Mucosa of rectum (tissue), 2 donors: ENCODE results near the gene LLGL1.
"Not testable (repeated sequence)": the region's sequence is repeated elsewhere in the genome, so short reads cannot be mapped to it uniquely, and the experiment has no call there.

Experiments
- H3K27ac ChIP-seq, 2 donors: one replicate each; pipeline ENCODE4 v1.7.0; 2013; ENCODE audit warnings: inconsistent platforms in 2 of 2, low read depth in 2 of 2, low read length in 2 of 2
- H3K27me3 ChIP-seq, 2 donors: one replicate each; pipeline ENCODE4 v1.7.0; 2013; ENCODE audit warnings: low read length in 2 of 2; ENCODE audit not compliant: control insufficient read depth in 2 of 2, insufficient read depth in 2 of 2
- H3K36me3 ChIP-seq, 2 donors: one replicate each; pipeline ENCODE4 v1.7.0; 2013; ENCODE audit warnings: low read length in 2 of 2; ENCODE audit not compliant: control insufficient read depth in 2 of 2, insufficient read depth in 2 of 2
- H3K4me1 ChIP-seq, 2 donors: one replicate each; pipeline ENCODE4 v1.7.0; 2013; ENCODE audit warnings: low read length in 2 of 2, mild to moderate bottlenecking in 1 of 2; ENCODE audit not compliant: control insufficient read depth in 2 of 2, insufficient read depth in 2 of 2
- H3K4me3 ChIP-seq, 2 donors: one replicate each; pipeline ENCODE4 v1.7.0; 2013; ENCODE audit warnings: low read length in 2 of 2
- H3K9ac ChIP-seq, 2 donors: one replicate each; pipeline ENCODE4 v1.7.0; 2013; ENCODE audit warnings: low read length in 2 of 2, low read depth in 1 of 2, mild to moderate bottlenecking in 1 of 2
- H3K9me3 ChIP-seq, 2 donors: one replicate each; pipeline ENCODE4 v1.7.0; 2013; ENCODE audit warnings: low read length in 2 of 2; ENCODE audit not compliant: control insufficient read depth in 2 of 2
- donor health status: healthy.
- donor health status: Normal muscosa, but diverticular disease.

The LLGL1 gene

DNA sequence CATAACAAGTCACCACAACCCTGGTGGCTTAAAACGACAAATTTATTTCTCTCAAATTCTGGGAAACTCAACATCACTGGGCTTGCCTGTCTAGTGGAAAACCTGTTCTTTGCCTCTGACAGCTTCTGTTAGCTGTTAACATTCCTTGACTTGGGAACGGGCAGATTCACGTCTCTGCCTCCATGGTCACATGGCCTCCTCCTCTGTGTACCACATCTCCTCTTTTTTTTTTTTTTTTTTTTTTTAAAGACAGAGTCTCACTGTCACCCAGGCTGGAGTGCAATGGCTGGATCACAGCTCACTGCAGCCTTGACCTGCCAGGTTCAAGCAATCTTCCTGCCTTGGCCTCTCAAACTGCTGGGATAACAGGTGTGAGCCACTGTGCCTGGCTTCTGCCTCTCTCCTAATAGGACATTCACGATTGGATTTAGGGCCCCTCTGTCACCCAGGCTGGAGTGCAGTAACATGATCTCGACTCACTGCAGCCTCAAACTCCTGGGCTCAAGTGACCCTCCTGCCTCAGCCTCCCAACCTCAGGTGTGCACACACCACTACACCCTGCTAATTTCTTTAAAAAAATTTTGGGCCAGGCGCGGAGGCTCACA is 11.7 kb upstream of the LLGL1 start:
- Histone ChIP-seq H3K4me1 (peaks cover 2% of the 10 kb centered on the region in 2 donors), H3K9me3 (no peaks in the 10 kb centered on the region), H3K36me3 (peaks cover 12 to 24% of the 10 kb centered on the region in 2 donors), H3K27ac (no peak overlapping the region), H3K9ac (no peak overlapping the region), H3K27me3 (no peaks in the 10 kb centered on the region), H3K4me3 (no peak overlapping the region)

DNA sequence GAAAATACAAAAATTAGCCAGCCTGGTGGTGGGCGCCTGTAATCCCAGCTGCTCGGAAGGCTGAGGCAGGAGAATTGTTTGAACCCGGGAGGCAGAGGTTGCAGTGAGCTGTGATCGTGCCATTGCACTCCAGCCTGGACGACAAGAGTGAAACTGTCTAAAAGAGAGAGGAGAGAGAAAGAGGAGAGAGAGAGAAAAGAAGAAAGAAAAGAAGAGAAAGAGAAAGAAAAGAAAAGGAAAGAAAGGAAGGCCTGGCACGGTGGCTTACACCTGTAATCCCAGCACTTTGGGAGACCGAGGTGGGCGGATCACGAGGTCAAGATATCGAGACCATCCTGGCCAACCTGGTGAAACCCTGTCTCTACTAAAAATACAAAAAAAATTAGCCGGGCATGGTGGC is 8.5 kb upstream of the LLGL1 start:
- not testable (repeated sequence) for H3K36me3 ChIP-seq, H3K27ac ChIP-seq, H3K9me3 ChIP-seq, H3K9ac ChIP-seq, H3K4me1 ChIP-seq, H3K27me3 ChIP-seq, H3K4me3 ChIP-seq

DNA sequence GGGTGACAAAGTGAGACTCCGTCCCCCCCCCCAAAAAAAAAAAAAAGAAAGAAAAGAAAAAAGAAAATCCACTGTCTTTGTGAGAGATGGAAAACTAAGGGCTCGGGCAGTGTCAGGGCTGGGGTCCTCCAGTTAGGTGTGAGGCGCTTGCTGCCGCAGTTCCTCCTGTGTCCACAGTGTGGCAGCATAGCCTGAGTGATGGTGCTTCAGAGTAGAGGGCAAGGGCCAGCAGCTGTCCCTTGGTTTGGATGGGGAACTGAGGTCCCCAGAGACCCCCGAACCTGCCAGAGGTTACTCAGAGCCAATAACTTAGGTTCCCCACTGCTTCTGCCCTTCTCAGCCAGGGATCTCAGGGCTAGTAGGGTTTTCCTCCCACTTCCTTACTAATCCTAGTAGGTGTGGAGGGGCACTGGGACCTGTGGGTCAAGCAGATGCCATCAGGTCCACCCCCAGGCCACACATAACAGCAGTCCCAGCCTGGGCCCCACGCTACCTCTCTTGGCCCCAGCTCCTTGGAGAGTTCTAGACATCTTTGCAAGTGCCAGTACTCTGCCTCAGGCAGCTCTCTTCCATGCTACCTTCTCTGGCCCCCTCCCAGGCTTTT is 7.9 kb upstream of the LLGL1 start:
- H3K27me3 ChIP-seq, result no peaks in the 10 kb centered on the region

DNA sequence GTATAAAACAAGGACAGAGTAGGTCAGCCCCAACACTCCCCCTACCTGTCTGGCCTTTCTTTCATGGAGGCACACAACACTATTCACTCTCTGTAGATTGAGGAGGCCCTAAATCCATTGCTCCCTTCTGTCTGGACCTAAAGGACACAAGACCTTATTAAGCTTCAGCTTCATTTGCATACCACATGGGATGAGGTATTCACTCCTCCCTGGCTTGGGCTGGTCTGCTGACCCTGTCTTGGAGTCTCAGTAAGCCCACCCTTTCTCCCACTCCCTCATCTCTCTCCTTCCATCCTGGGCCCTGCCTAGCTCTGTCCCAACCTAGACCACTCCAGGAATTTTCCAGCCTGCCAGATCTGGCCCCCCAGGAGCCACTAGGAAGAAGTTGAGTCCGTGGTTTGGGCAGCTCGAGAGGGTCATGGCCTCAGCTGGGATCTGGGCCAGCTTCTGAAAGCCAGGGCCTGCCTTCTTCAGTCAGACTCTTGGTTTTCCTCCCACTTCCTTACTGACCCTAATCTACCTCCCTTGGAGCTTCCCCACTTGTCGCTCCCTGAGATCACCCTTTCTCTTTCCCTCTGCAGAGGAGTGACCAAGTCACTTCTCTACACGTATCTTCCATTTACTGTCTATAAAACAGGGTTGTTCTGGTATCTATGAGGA is 6.5 kb upstream of the LLGL1 start:
- Histone ChIP-seq H3K27ac (no peak overlapping the region), H3K4me1 (peaks cover 2 to 4% of the 10 kb centered on the region in 2 donors), H3K27me3 (no peaks in the 10 kb centered on the region), H3K4me3 (no peak overlapping the region), H3K36me3 (no peaks in the 10 kb centered on the region), H3K9me3 (no peaks in the 10 kb centered on the region), H3K9ac (no peak overlapping the region)

More for the DNA sequence above, 7.9 kb upstream of the LLGL1 start:
- no peak overlapping the region for H3K27ac ChIP-seq
- H3K9me3 ChIP-seq, result no peaks in the 10 kb centered on the region
- H3K36me3 ChIP-seq, result peaks cover 0 to 2% of the 10 kb centered on the region in 2 donors
- H3K9ac ChIP-seq, result no peak overlapping the region
- H3K4me3 ChIP-seq, result no peak overlapping the region
- peaks cover 2 to 4% of the 10 kb centered on the region in 2 donors for H3K4me1 ChIP-seq

GRCh38 chr17:18224053-18224386 is 1.4 kb upstream of the LLGL1 start:
- no peaks in the 10 kb centered on the region for H3K27me3 ChIP-seq
- H3K4me1 ChIP-seq, result peaks cover 4 to 8% of the 10 kb centered on the region in 2 donors
- no peak overlapping the region for H3K4me3 ChIP-seq
- no peaks in the 10 kb centered on the region for H3K36me3 ChIP-seq
- no peak overlapping the region for H3K9ac ChIP-seq
- H3K27ac ChIP-seq, result no peak overlapping the region
- no peaks in the 10 kb centered on the region for H3K9me3 ChIP-seq

- Histone ChIP-seq H3K9me3 (no peaks in the 10 kb centered on the region), H3K9ac (peak overlapping the region in 1 of 2 donors; percentile 67), H3K4me3 (peak overlapping the region; percentile 55 to 72), H3K4me1 (peaks cover 4 to 8% of the 10 kb centered on the region in 2 donors), H3K27me3 (no peaks in the 10 kb centered on the region), H3K27ac (peak overlapping the region in 1 of 2 donors; percentile 28), H3K36me3 (no peaks in the 10 kb centered on the region)
Measured at GRCh38 chr17:18224387-18225120, 881 bp upstream of the LLGL1 start.

DNA sequence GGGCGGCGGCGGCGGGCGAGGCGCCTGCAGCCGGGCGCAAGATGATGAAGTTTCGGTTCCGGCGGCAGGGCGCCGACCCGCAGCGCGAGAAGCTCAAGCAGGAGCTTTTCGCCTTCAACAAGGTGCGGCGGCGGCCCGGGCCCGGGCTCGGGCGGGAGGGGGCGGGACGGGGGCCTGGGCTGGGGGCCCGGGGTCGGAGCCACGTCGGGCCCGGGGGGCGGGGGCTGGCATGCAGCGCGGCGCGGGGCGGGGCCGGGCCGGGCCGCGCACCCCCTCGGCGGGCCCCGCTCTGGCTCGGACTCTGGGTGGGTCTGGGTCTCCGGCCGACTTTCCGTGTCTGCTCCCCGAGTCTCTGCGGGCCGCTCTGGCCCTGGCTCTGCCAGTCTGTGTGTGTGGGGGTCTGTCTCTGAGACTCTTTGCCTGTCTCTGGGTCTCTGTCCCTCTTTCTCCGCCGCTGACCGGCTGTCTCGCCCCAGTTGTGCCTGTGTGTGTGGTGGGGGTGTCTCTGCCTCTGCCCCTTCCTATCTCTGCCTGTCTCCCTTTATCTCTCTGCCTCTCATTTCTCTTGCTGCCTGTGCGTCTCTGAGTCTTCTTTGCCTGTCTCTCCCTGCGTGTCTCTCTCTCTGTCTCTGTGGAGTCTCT is 328 bp downstream of the LLGL1 start:
- H3K27ac ChIP-seq, result no peak overlapping the region
- H3K9me3 ChIP-seq, result no peaks in the 10 kb centered on the region
- H3K27me3 ChIP-seq, result no peaks in the 10 kb centered on the region
- no peaks in the 10 kb centered on the region for H3K36me3 ChIP-seq
- H3K4me1 ChIP-seq, result peaks cover 4 to 8% of the 10 kb centered on the region in 2 donors
- peak overlapping the region; percentile 67 to 72 for H3K4me3 ChIP-seq
- peak overlapping the region; percentile 60 to 63 for H3K9ac ChIP-seq

DNA sequence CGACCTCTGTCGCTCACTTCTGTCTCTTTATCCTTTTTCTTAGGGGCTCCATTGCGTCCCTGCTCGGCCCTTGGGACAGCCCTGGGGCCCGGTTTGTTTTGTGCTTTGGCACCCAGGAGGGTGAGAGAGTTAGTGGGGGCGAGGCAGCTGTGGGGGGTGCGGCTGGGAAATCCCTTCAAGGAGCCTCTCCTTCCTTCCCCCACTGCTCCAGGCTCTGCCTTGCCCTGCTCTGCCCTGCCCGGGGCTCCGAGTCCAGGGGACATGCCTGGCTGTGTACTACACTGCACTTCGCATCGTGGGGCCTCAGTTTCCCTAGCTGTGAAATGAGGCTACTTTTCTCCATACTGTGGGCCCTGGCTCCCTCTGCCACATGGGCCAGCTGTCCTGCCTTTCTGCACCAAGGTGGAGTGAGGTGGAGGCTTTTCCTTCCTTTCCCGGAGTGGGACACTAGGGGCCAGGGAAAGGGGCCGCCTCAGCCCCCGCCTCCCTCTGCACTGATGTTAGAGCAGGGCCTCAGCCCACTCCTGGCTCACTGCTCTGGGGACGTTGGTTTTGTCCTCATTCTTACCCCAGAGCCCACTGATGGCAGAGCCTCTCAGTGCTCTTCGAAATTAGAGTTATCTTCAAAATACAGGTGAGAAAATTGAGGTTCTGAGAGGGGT is 980 bp downstream of the LLGL1 start:
- Histone ChIP-seq H3K27me3 (no peaks in the 10 kb centered on the region), H3K4me1 (peaks cover 4 to 8% of the 10 kb centered on the region in 2 donors), H3K9me3 (no peaks in the 10 kb centered on the region), H3K9ac (peak overlapping the region; percentile 60 to 63), H3K4me3 (peak overlapping the region; percentile 67 to 72), H3K27ac (no peak overlapping the region), H3K36me3 (no peaks in the 10 kb centered on the region)

- no peak overlapping the region for H3K4me3 ChIP-seq
- no peaks in the 10 kb centered on the region for H3K27me3 ChIP-seq
- H3K9me3 ChIP-seq, result no peaks in the 10 kb centered on the region
- no peaks in the 10 kb centered on the region for H3K36me3 ChIP-seq
- H3K27ac ChIP-seq, result no peak overlapping the region
- peaks cover 4 to 8% of the 10 kb centered on the region in 2 donors for H3K4me1 ChIP-seq
- no peak overlapping the region for H3K9ac ChIP-seq
Measured at GRCh38 chr17:18227635-18228034, 2.2 kb downstream of the LLGL1 start.
